Hepatocyte (in vitro differentiated cells): ENCODE results near the gene CDK4. TPM values are rescaled to one million over a fixed set of nuclear protein-coding genes. Genes with fewer than 3 reads are reported as not detected.

Experiments
- DNase-seq: peaks from one replicate; pipeline ENCODE4 v3.0.0-alpha.2; 2016; ENCODE audit warnings: low spot score
- H2AFZ ChIP-seq: fragments of 200-600 bp; sonication (generic); 2 replicates; pipeline ENCODE4 v1.6.0; 2016; ENCODE audit warnings: antibody characterized with exemption, mild to moderate bottlenecking
- H3K27ac ChIP-seq: fragments of 200-600 bp; sonication (generic); 2 replicates; pipeline ENCODE4 v1.5.1; 2016; ENCODE audit warnings: mild to moderate bottlenecking
- H3K27me3 ChIP-seq: fragments of 200-600 bp; sonication (generic); 2 replicates; pipeline ENCODE4 v1.6.1; 2016
- H3K36me3 ChIP-seq: fragments of 200-600 bp; sonication (generic); replicated peaks from 2 replicates; pipeline ENCODE4 v1.5.1; 2016; ENCODE audit warnings: low read depth; ENCODE audit not compliant: insufficient read depth
- H3K4me1 ChIP-seq: fragments of 200-600 bp; sonication (generic); 2 replicates; pipeline ENCODE4 v1.5.1; 2016; ENCODE audit warnings: mild to moderate bottlenecking, moderate library complexity; ENCODE audit not compliant: insufficient read depth
- H3K4me2 ChIP-seq: fragments of 200-600 bp; sonication (generic); 2 replicates; pipeline ENCODE4 v1.6.0; 2016
- H3K4me3 ChIP-seq: fragments of 200-600 bp; sonication (generic); 2 replicates; pipeline ENCODE4 v1.5.1; 2016; ENCODE audit warnings: mild to moderate bottlenecking
- H3K79me2 ChIP-seq: fragments of 200-600 bp; sonication (generic); 2 replicates; pipeline ENCODE4 v1.6.0; 2017; ENCODE audit warnings: mild to moderate bottlenecking
- H3K9me2 ChIP-seq: fragments of 200-600 bp; sonication (generic); replicated peaks from 2 replicates; pipeline ENCODE4 v1.6.0; 2017; ENCODE audit warnings: mild to moderate bottlenecking; ENCODE audit not compliant: insufficient read depth
- H3K9me3 ChIP-seq: fragments of 200-600 bp; sonication (generic); 2 replicates; pipeline ENCODE4 v1.5.1; 2016; ENCODE audit warnings: low read depth, mild to moderate bottlenecking
- H4K20me1 ChIP-seq: fragments of 200-600 bp; sonication (generic); 2 replicates; pipeline ENCODE4 v1.6.0; 2016; ENCODE audit warnings: mild to moderate bottlenecking; ENCODE audit not compliant: insufficient read depth, poor library complexity, severe bottlenecking
- EZH2 ChIP-seq: fragments of 200-600 bp; sonication (generic); IDR thresholded peaks from 2 replicates; pipeline ENCODE4 v1.6.1; 2016; ENCODE audit warnings: antibody characterized with exemption, mild to moderate bottlenecking, borderline replicate concordance
- EZH2phosphoT487 ChIP-seq: fragments of 200-600 bp; sonication (generic); IDR thresholded peaks from one replicate; pipeline ENCODE4 v1.6.1; 2018; ENCODE audit warnings: antibody characterized with exemption, mild to moderate bottlenecking, low read depth, moderate library complexity; ENCODE audit not compliant: unreplicated experiment, severe bottlenecking
- WGBS: methylation state at CpG from one replicate; pipeline ENCODE4 v1.1.6; 2016; ENCODE audit warnings: low lambda C conversion rate; ENCODE audit errors: missing lambda C conversion rate; 5-methylcytosine and 5-hydroxymethylcytosine counted together
- polyA plus RNA-seq: library from polyadenylated mRNA; unstranded; fragments of >200 nt; fragmentation: Nextera tagmentation; extraction: Ambion mirVana; gene quantifications from 2 replicates; pipeline ENCODE4 v1.2.1, GENCODE V29; 2016
- total RNA-seq: library from RNA; depleted of rRNA; stranded (reverse); fragments of >200 nt; gene quantifications from 2 replicates; pipeline ENCODE4 v1.2.3, GENCODE V29; 2014
- TF ChIP-seq, protein P1 (sequence below): fragments of 200-600 bp; sonication (generic); IDR thresholded peaks from 2 replicates; pipeline ENCODE4 v1.5.1; 2016; ENCODE audit warnings: antibody characterized with exemption, mild to moderate bottlenecking; ENCODE audit not compliant: poor library complexity

Gene CDK4
- total and polyA plus RNA-seq, 2 experiments from 2014 or later = 306 to 308 TPM

DNA sequence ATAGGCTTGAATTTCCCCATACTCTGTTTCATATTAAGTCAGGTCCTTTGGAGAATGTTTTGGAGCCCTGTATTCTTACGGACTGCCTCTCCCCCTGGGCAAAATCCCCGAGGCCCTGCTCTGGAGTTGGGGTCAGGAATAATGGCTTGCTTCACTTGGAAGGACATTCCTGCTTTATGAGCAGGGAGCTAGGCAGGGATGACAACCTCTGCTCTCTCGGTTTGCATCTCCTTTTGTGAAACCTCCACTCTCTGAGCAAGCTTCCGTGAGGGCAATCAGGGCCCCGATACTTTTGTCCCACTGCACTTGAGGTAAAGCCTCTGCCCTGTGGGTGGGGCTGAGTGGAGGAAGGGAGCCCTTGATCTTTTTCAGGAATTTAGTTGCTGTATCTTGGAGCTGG, 38.9 kb downstream of the CDK4 start:
- Histone ChIP-seq H3K36me3 (no peaks in the 10 kb centered on the region), H3K4me3 (no peak overlapping the region), H3K4me1 (no peaks in the 10 kb centered on the region), H3K79me2 (no peaks in the 10 kb centered on the region), H3K27me3 (no peaks in the 10 kb centered on the region), H3K4me2 (no peak overlapping the region), H3K9me2 (no peaks in the 10 kb centered on the region), H3K9me3 (no peaks in the 10 kb centered on the region), H3K27ac (no peak overlapping the region), H4K20me1 (no peaks in the 10 kb centered on the region), H2AFZ (no peak overlapping the region)
- 89% methylated on average over 5 of the region's 5 CpGs for WGBS
- no peak for TF ChIP-seq EZH2
- TF ChIP-seq EZH2phosphoT487 = no peak
- TF ChIP-seq, protein P1, sequence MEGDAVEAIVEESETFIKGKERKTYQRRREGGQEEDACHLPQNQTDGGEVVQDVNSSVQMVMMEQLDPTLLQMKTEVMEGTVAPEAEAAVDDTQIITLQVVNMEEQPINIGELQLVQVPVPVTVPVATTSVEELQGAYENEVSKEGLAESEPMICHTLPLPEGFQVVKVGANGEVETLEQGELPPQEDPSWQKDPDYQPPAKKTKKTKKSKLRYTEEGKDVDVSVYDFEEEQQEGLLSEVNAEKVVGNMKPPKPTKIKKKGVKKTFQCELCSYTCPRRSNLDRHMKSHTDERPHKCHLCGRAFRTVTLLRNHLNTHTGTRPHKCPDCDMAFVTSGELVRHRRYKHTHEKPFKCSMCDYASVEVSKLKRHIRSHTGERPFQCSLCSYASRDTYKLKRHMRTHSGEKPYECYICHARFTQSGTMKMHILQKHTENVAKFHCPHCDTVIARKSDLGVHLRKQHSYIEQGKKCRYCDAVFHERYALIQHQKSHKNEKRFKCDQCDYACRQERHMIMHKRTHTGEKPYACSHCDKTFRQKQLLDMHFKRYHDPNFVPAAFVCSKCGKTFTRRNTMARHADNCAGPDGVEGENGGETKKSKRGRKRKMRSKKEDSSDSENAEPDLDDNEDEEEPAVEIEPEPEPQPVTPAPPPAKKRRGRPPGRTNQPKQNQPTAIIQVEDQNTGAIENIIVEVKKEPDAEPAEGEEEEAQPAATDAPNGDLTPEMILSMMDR = no peak
- DNase-seq = no peak

GRCh38 chr12:57712701-57713100, 39.4 kb downstream of the CDK4 start:
- Histone ChIP-seq H4K20me1 (no peaks in the 10 kb centered on the region), H3K9me2 (no peaks in the 10 kb centered on the region), H3K27me3 (no peaks in the 10 kb centered on the region), H3K36me3 (no peaks in the 10 kb centered on the region), H3K4me1 (no peaks in the 10 kb centered on the region), H3K9me3 (no peaks in the 10 kb centered on the region), H3K4me2 (no peak overlapping the region), H3K4me3 (no peak overlapping the region), H2AFZ (no peak overlapping the region), H3K79me2 (no peaks in the 10 kb centered on the region), H3K27ac (no peak overlapping the region)
- TF ChIP-seq EZH2phosphoT487 = no peak
- TF ChIP-seq, protein P1 = no peak
- TF ChIP-seq EZH2 = no peak
- WGBS = 96% methylated on average over 3 of the region's 3 CpGs
- DNase-seq = no peak

DNA sequence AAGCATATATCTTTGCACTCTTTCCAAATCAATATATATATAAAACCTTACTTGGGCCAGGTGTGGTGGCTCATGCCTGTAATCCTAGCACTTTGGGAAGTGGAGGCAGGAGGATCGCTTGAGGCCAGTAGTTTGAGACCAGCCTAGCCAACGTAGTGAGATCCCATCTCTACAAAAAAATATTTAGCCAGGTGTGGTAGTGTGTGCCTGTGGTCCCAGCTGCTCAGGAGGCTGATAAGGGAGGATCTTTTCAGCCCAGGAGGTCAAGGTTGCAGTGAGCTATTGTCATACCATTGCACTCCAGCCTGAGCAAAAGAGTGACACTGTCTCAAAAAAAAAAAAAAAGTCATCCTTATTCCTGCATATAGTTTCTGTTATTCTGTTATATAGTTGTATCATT, 43.8 kb downstream of the CDK4 start:
- Histone ChIP-seq H3K9me3 (peaks cover 6% of the 10 kb centered on the region), H4K20me1 (no peaks in the 10 kb centered on the region), H3K79me2 (no peaks in the 10 kb centered on the region), H3K27me3 (no peaks in the 10 kb centered on the region), H3K4me1 (no peaks in the 10 kb centered on the region), H3K36me3 (no peaks in the 10 kb centered on the region), H2AFZ (no peak overlapping the region), H3K27ac (no peak overlapping the region), H3K4me2 (no peak overlapping the region), H3K4me3 (no peak overlapping the region), H3K9me2 (no peaks in the 10 kb centered on the region)
- no peak for DNase-seq
- no peak for TF ChIP-seq EZH2
- TF ChIP-seq, protein P1 = no peak
- TF ChIP-seq EZH2phosphoT487 = no peak
- WGBS = 95% methylated on average over 2 of the region's 2 CpGs

DNA sequence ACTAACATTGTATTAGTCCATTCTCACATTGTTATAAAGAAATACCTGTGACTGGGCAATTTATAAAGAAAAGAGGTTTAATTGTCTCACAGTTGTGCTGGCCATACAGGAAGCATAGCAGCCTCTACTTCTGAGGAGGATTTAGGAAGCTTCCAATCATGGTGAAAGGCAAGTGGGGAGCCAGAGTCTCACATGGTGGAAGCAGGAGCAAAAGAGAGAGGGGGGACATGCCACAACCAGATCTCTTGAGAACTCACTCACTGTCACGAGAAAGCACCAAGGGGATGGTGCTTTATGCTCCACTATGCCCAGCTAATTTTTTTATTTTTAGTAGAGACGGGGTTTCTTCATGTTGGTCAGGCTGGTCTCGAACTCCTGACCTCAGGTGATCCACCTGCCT, 44.9 kb downstream of the CDK4 start:
- Histone ChIP-seq H3K27me3 (no peaks in the 10 kb centered on the region), H3K27ac (no peak overlapping the region), H3K4me1 (no peaks in the 10 kb centered on the region), H3K4me2 (no peak overlapping the region), H3K79me2 (no peaks in the 10 kb centered on the region), H3K4me3 (no peak overlapping the region), H3K9me3 (peaks cover 6% of the 10 kb centered on the region), H3K9me2 (no peaks in the 10 kb centered on the region), H4K20me1 (no peaks in the 10 kb centered on the region), H2AFZ (no peak overlapping the region), H3K36me3 (no peaks in the 10 kb centered on the region)
- TF ChIP-seq EZH2 (no peak), EZH2phosphoT487 (no peak)
- TF ChIP-seq, protein P1 = no peak
- no peak for DNase-seq
- 98% methylated on average over 3 of the region's 3 CpGs for WGBS
